ENCODE measurements around the gene AKIRIN2.

DNA sequence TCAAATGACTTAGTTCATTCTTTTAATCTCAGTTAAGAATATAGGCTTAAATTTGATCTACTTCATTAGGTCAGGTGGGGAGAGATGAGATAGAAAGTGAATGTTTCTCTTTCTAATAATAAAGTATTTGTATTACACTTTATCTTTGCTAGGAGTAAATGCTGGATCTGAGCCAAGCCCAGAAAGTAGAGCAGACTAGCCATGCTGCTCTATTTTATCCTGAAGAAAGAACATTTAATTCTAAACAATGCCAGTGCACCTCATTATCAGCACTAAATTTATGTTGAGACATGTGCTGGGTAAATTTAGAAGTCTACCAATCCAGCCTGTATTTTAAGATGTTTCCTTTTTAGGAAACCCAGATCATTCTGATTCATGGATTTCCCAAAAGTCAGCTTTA lies 43.5 kb downstream of the AKIRIN2 start:
- TF ChIP-seq, protein P1, sequence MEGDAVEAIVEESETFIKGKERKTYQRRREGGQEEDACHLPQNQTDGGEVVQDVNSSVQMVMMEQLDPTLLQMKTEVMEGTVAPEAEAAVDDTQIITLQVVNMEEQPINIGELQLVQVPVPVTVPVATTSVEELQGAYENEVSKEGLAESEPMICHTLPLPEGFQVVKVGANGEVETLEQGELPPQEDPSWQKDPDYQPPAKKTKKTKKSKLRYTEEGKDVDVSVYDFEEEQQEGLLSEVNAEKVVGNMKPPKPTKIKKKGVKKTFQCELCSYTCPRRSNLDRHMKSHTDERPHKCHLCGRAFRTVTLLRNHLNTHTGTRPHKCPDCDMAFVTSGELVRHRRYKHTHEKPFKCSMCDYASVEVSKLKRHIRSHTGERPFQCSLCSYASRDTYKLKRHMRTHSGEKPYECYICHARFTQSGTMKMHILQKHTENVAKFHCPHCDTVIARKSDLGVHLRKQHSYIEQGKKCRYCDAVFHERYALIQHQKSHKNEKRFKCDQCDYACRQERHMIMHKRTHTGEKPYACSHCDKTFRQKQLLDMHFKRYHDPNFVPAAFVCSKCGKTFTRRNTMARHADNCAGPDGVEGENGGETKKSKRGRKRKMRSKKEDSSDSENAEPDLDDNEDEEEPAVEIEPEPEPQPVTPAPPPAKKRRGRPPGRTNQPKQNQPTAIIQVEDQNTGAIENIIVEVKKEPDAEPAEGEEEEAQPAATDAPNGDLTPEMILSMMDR (IDR thresholded peaks at IDR 0.05; ENCODE audit: low read length): no peak
- no peak for TF ChIP-seq EZH2phosphoT487 (IDR thresholded peaks at IDR 0.05; ENCODE audit: low read length)
